ENCODE data around the gene EMC9.

DNA sequence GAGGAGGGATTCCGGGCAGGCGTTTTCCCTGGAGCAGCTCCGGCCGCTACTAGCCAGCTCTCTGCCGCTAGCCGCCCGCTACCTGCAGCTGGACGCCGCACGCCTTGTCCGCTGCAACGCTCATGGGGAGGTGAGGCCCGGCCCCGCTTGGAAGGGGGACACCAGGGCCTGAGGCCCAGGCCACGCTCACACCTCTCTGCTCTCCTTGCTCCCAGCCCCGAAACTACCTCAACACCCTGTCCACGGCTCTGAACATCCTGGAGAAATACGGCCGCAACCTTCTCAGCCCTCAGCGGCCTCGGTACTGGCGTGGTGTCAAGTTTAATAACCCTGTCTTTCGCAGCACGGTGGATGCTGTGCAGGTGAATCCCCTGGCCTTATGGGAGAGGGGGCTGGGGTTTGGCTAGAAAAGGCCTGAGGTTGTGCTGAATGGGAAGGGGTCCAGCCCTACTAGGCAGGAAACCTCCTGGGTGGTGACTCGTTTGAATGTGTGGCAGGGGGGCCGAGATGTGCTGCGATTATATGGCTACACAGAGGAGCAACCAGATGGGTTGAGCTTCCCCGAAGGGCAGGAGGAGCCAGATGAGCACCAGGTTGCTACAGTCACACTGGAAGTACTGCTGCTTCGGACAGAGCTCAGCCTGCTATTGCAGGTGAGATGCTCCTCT lies 6.5 kb upstream of the EMC9 start:
- TF ChIP-seq POLR2AphosphoS5 (IDR thresholded peaks at IDR 0.05; ENCODE audit: low read depth, low read length) (no peak), POLR2A (IDR thresholded peaks at IDR 0.05; ENCODE audit: low read depth, low read length) (no peak), TAF1 (IDR thresholded peaks at IDR 0.05; ENCODE audit: borderline replicate concordance, low read depth, low read length) (no peak)

All from GM12892 (cell line).